Activated CD4-positive, alpha-beta T cell treated with anti-CD3 and anti-CD28 coated beads, Interleukin-2, amount 50 U/mL, for 48 hours (primary cell): ENCODE measurements around the gene DSCAML1.
"Not testable (repeated sequence)": the region's sequence is repeated elsewhere in the genome, so short reads cannot be mapped to it uniquely, and the experiment has no call there.

Experiments used
- DNase-seq, 2 experiments: peaks; one replicate each; pipeline ENCODE4 v3.0.0-alpha.2; 2020

The DSCAML1 gene

GRCh38 chr11:117817368-117818040, 20.5 kb upstream of the DSCAML1 start:
- DNase-seq = peak; percentile 96 to 97

- DNase-seq = no peak
Measured at GRCh38 chr11:117816846-117817367, 19.9 kb upstream of the DSCAML1 start.

- no peak for DNase-seq
Measured at GRCh38 chr11:117816151-117816741, 19.2 kb upstream of the DSCAML1 start.

GRCh38 chr11:117815262-117815803, 18.3 kb upstream of the DSCAML1 start:
- DNase-seq = peak; percentile 65 to 73

- peak; percentile 84 to 86 for DNase-seq
Measured at GRCh38 chr11:117814766-117815261, 17.8 kb upstream of the DSCAML1 start.

GRCh38 chr11:117814204-117814765, 17.3 kb upstream of the DSCAML1 start:
- DNase-seq = no peak

GRCh38 chr11:117810056-117810451, 13.0 kb upstream of the DSCAML1 start:
- DNase-seq = not testable (repeated sequence)

- peak; percentile 58 to 69 for DNase-seq
Measured at GRCh38 chr11:117809236-117810055, 12.4 kb upstream of the DSCAML1 start.

GRCh38 chr11:117808784-117809183, 11.8 kb upstream of the DSCAML1 start:
- no peak for DNase-seq

GRCh38 chr11:117807482-117808327, 10.7 kb upstream of the DSCAML1 start:
- peak; percentile 86 to 89 for DNase-seq

- DNase-seq = no peak
Measured at GRCh38 chr11:117806846-117807245, 9.8 kb upstream of the DSCAML1 start.

- DNase-seq = no peak
Measured at GRCh38 chr11:117805045-117805444, 8.0 kb upstream of the DSCAML1 start.

- no peak for DNase-seq
Measured at GRCh38 chr11:117803896-117804295, 6.9 kb upstream of the DSCAML1 start.

- no peak for DNase-seq
Measured at GRCh38 chr11:117799634-117800033, 2.6 kb upstream of the DSCAML1 start.

- no peak for DNase-seq
Measured at GRCh38 chr11:117796456-117796871, 552 bp downstream of the DSCAML1 start.

GRCh38 chr11:117795638-117796455, 1.2 kb downstream of the DSCAML1 start:
- DNase-seq = no peak

- DNase-seq = no peak
Measured at GRCh38 chr11:117794772-117795629, 2.0 kb downstream of the DSCAML1 start.

GRCh38 chr11:117794135-117794534, 2.9 kb downstream of the DSCAML1 start:
- no peak for DNase-seq

- no peak for DNase-seq
Measured at GRCh38 chr11:117793583-117793982, 3.4 kb downstream of the DSCAML1 start.

- no peak for DNase-seq
Measured at GRCh38 chr11:117792992-117793391, 4.0 kb downstream of the DSCAML1 start.
